ENCODE data around the gene KLLN.

- TF ChIP-seq CTCF (IDR thresholded peaks at IDR 0.05 in 2 of 3, conservative IDR thresholded peaks at IDR 0.05 in 1 of 3; ENCODE audit: borderline replicate concordance in 1 of 3, insufficient read depth in 1 of 3, low read depth in 2 of 3, low read length in 2 of 3) (no peak), POLR2A (IDR thresholded peaks at IDR 0.05; ENCODE audit: borderline replicate concordance, extremely low read depth, insufficient read depth, insufficient read length) (no peak), MAX (IDR thresholded peaks at IDR 0.05) (no peak), POLR2AphosphoS5 (IDR thresholded peaks at IDR 0.05; ENCODE audit: low read depth, low read length) (no peak), RAD21 (IDR thresholded peaks at IDR 0.05; ENCODE audit: low read depth) (no peak), EGR1 (IDR thresholded peaks at IDR 0.05; ENCODE audit: low read depth) (no peak), JUND (IDR thresholded peaks at IDR 0.05) (no peak), ZFX (IDR thresholded peaks at IDR 0.05) (no peak), CEBPB (IDR thresholded peaks at IDR 0.05; ENCODE audit: low read depth) (no peak), SP1 (IDR thresholded peaks at IDR 0.05; ENCODE audit: low read depth) (no peak), REST (IDR thresholded peaks at IDR 0.05; ENCODE audit: low read depth) (no peak), SIN3A (IDR thresholded peaks at IDR 0.05; ENCODE audit: low read depth) (no peak), ELF1 (IDR thresholded peaks at IDR 0.05; ENCODE audit: borderline replicate concordance, low read depth) (no peak), ZBTB33 (IDR thresholded peaks at IDR 0.05; ENCODE audit: extremely low read depth, insufficient replicate concordance, low read length) (no peak)
These were observed 15.8 kb downstream of the KLLN start for GRCh38 chr10:87847550-87847949.

Data from HCT116 (cell line).